ENCODE measurements around the gene ST6GAL1.
"Not testable (repeated sequence)": the region's sequence is repeated elsewhere in the genome, so short reads cannot be mapped to it uniquely, and the experiment has no call there.

The ST6GAL1 gene

DNA sequence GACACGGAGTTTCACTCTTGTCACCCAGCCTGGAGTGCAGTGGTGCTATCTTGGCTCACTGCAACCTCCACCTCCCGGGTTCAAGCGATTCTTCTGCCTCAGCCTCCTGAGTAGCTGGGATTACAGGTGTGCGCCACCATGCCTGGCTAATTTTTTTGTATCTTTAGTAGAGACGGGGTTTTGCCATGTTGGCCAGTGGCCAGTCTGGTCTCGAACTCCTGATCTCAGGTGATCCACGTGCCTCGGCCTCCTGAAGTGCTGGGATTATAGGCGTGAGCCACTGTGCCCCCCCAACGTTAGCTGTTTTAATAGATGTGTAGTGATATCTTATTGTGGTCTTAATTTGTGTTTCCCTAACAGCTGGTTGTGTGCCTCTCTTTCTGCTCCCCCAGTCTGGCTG is 40.8 kb downstream of the ST6GAL1 start:
- not testable (repeated sequence) for H3K79me2 ChIP-seq (ENCODE audit: control insufficient read depth, insufficient read depth, low read length, poor library complexity); H3K4me1 ChIP-seq (ENCODE audit: control insufficient read depth in 1 of 2, insufficient read depth in 2 of 2, low read length in 2 of 2); H3K4ac ChIP-seq (ENCODE audit: low read depth, low read length); H3K4me3 ChIP-seq (ENCODE audit: low read depth, low read length); H3K4me2 ChIP-seq (ENCODE audit: low read length); H2AK5ac ChIP-seq (ENCODE audit: low read length); H2AFZ ChIP-seq (ENCODE audit: insufficient read depth, low read length, poor library complexity); H4K8ac ChIP-seq (ENCODE audit: low read depth, low read length); H3K23ac ChIP-seq (ENCODE audit: low read length); H4K12ac ChIP-seq (ENCODE audit: low read depth, low read length); H2BK120ac ChIP-seq (ENCODE audit: insufficient read depth, low read length, poor library complexity); H3K27ac ChIP-seq (ENCODE audit: low read depth, low read length); H2BK12ac ChIP-seq (ENCODE audit: low read length); H3K36me3 ChIP-seq (ENCODE audit: control insufficient read depth in 1 of 2, insufficient read depth in 2 of 2, low read length in 2 of 2); H3K9me3 ChIP-seq (ENCODE audit: insufficient read depth, low read depth, low read length); H3K18ac ChIP-seq (ENCODE audit: low read length); H3K27me3 ChIP-seq (ENCODE audit: insufficient read depth, low read length); DNase-seq; H3K9ac ChIP-seq (ENCODE audit: low read length); H4K91ac ChIP-seq (ENCODE audit: low read depth, low read length); H3K79me1 ChIP-seq (ENCODE audit: low read length); H2BK5ac ChIP-seq (ENCODE audit: low read depth, low read length, poor library complexity); H3K14ac ChIP-seq (ENCODE audit: low read length)
- WGBS (ENCODE audit: extremely low coverage, insufficient coverage, insufficient read length), result no CpG with 5 or more reads among the region's 10 CpGs

DNA sequence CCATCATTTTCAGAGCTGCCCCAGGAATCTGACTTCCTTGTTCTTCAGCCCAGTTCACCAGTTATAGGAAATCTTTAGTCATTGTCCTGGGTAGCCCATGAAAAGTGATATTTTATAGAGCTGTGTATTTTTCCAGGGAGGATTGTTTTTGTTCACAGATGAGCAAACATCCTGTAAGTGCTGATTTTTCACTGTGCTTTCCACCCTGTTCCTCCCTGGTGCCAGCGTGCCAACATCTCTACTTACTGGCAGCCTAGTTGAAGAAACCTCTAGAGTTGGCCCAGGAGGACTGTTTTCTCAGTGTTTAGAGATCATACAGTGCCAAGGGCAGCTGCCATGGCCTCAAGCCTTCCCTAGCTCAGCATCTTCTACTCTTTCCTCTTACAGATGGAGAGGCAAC is 41.3 kb downstream of the ST6GAL1 start:
- Histone ChIP-seq H2BK5ac (ENCODE audit: low read depth, low read length, poor library complexity) (no peak overlapping the region), H2AFZ (ENCODE audit: insufficient read depth, low read length, poor library complexity) (no peak overlapping the region), H3K27ac (ENCODE audit: low read depth, low read length) (no peak overlapping the region), H3K4me3 (ENCODE audit: low read depth, low read length) (no peak overlapping the region), H4K8ac (ENCODE audit: low read depth, low read length) (no peak overlapping the region), H3K18ac (ENCODE audit: low read length) (no peak overlapping the region), H3K79me1 (ENCODE audit: low read length) (no peaks in the 10 kb centered on the region), H3K23ac (ENCODE audit: low read length) (no peak overlapping the region), H3K4me2 (ENCODE audit: low read length) (no peak overlapping the region), H2AK5ac (ENCODE audit: low read length) (no peak overlapping the region), H3K9ac (ENCODE audit: low read length) (no peak overlapping the region), H3K4ac (ENCODE audit: low read depth, low read length) (no peak overlapping the region), H3K27me3 (ENCODE audit: insufficient read depth, low read length) (no peaks in the 10 kb centered on the region), H3K79me2 (ENCODE audit: control insufficient read depth, insufficient read depth, low read length, poor library complexity) (no peaks in the 10 kb centered on the region), H2BK12ac (ENCODE audit: low read length) (no peak overlapping the region), H4K12ac (ENCODE audit: low read depth, low read length) (no peak overlapping the region), H3K14ac (ENCODE audit: low read length) (no peak overlapping the region), H3K4me1 (ENCODE audit: control insufficient read depth in 1 of 2, insufficient read depth in 2 of 2, low read length in 2 of 2) (no peaks in the 10 kb centered on the region), H2BK120ac (ENCODE audit: insufficient read depth, low read length, poor library complexity) (no peak overlapping the region), H4K91ac (ENCODE audit: low read depth, low read length) (no peak overlapping the region), H3K9me3 (ENCODE audit: insufficient read depth, low read depth, low read length) (peaks cover 3% of the 10 kb centered on the region), H3K36me3 (ENCODE audit: control insufficient read depth in 1 of 2, insufficient read depth in 2 of 2, low read length in 2 of 2) (no peaks in the 10 kb centered on the region)
- no CpG with 5 or more reads among the region's 1 CpG for WGBS (ENCODE audit: extremely low coverage, insufficient coverage, insufficient read length)
- no peak for DNase-seq

DNA sequence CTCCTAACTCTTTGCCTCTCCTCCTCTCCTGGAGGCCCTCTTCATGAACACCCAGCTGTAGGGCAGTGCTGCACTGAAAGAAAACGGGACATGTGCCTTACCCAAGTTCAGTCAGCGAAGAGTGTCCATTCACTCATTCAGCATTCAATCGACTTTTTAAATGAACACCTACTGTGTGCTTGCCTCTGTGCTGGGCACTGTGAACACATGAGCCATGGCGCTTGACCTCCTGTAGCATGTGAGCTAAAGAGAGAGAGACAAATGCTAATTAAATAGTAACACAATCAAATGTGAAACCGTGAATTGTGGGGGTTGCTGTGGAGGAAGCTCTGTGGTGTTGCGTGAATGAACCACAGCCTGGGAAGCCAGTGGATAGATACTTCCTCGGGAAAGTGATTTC is 43.4 kb downstream of the ST6GAL1 start:
- H2BK12ac ChIP-seq (ENCODE audit: low read length), result no peak overlapping the region
- H3K9me3 ChIP-seq (ENCODE audit: insufficient read depth, low read depth, low read length), result peaks cover 3% of the 10 kb centered on the region
- H3K23ac ChIP-seq (ENCODE audit: low read length), result no peak overlapping the region
- no peak overlapping the region for H3K4ac ChIP-seq (ENCODE audit: low read depth, low read length)
- no peak overlapping the region for H2AFZ ChIP-seq (ENCODE audit: insufficient read depth, low read length, poor library complexity)
- H3K9ac ChIP-seq (ENCODE audit: low read length), result no peak overlapping the region
- no peak overlapping the region for H2AK5ac ChIP-seq (ENCODE audit: low read length)
- H3K79me1 ChIP-seq (ENCODE audit: low read length), result peaks cover 4% of the 10 kb centered on the region
- H4K12ac ChIP-seq (ENCODE audit: low read depth, low read length), result no peak overlapping the region
- no peaks in the 10 kb centered on the region for H3K36me3 ChIP-seq (ENCODE audit: control insufficient read depth in 1 of 2, insufficient read depth in 2 of 2, low read length in 2 of 2)
- no peak overlapping the region for H3K4me2 ChIP-seq (ENCODE audit: low read length)
- H3K4me3 ChIP-seq (ENCODE audit: low read depth, low read length), result no peak overlapping the region
- no peak overlapping the region for H4K8ac ChIP-seq (ENCODE audit: low read depth, low read length)
- H3K18ac ChIP-seq (ENCODE audit: low read length), result no peak overlapping the region
- no peak overlapping the region for H3K27ac ChIP-seq (ENCODE audit: low read depth, low read length)
- WGBS (ENCODE audit: extremely low coverage, insufficient coverage, insufficient read length), result no CpG with 5 or more reads among the region's 7 CpGs
- DNase-seq, result no peak
- H3K4me1 ChIP-seq (ENCODE audit: control insufficient read depth in 1 of 2, insufficient read depth in 2 of 2, low read length in 2 of 2), result peaks cover 0 to 7% of the 10 kb centered on the region in 2 experiments
- no peak overlapping the region for H4K91ac ChIP-seq (ENCODE audit: low read depth, low read length)
- no peaks in the 10 kb centered on the region for H3K27me3 ChIP-seq (ENCODE audit: insufficient read depth, low read length)
- H3K14ac ChIP-seq (ENCODE audit: low read length), result no peak overlapping the region
- no peak overlapping the region for H2BK120ac ChIP-seq (ENCODE audit: insufficient read depth, low read length, poor library complexity)
- H3K79me2 ChIP-seq (ENCODE audit: control insufficient read depth, insufficient read depth, low read length, poor library complexity), result no peaks in the 10 kb centered on the region
- no peak overlapping the region for H2BK5ac ChIP-seq (ENCODE audit: low read depth, low read length, poor library complexity)

DNA sequence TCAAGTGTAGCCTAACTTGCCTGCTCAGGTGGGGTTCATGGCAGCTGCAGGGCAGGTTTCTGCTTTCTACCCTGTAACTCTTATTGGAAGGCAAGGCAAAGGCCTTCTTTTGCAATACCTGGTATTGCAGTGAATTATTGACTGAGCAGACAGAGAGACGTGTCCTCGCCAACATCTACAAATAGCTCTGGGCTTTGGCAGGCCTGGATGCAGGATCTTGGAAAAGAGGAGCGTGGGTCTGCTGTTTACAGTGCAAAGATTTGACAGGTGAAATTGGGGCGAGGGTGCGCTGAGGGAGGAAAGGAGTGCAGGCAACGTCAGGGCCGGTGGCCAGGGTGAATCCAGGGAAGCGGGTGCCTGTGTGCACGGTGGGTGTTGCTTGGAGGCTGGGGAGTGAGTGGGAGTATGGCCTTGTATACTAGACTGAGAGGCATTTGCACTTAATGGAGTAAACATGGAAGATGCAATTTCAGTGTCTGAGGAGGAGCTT is 44.5 kb downstream of the ST6GAL1 start:
- Histone ChIP-seq H3K4me2 (ENCODE audit: low read length) (no peak overlapping the region), H3K79me1 (ENCODE audit: low read length) (peaks cover 4% of the 10 kb centered on the region), H3K27me3 (ENCODE audit: insufficient read depth, low read length) (no peaks in the 10 kb centered on the region), H3K23ac (ENCODE audit: low read length) (peak overlapping the region; percentile 88), H3K79me2 (ENCODE audit: control insufficient read depth, insufficient read depth, low read length, poor library complexity) (no peaks in the 10 kb centered on the region), H3K36me3 (ENCODE audit: control insufficient read depth in 1 of 2, insufficient read depth in 2 of 2, low read length in 2 of 2) (no peaks in the 10 kb centered on the region), H4K12ac (ENCODE audit: low read depth, low read length) (no peak overlapping the region), H3K27ac (ENCODE audit: low read depth, low read length) (no peak overlapping the region), H3K9ac (ENCODE audit: low read length) (no peak overlapping the region), H2AFZ (ENCODE audit: insufficient read depth, low read length, poor library complexity) (no peak overlapping the region), H4K91ac (ENCODE audit: low read depth, low read length) (no peak overlapping the region), H3K4me1 (ENCODE audit: control insufficient read depth in 1 of 2, insufficient read depth in 2 of 2, low read length in 2 of 2) (peaks cover 0 to 10% of the 10 kb centered on the region in 2 experiments), H3K4me3 (ENCODE audit: low read depth, low read length) (no peak overlapping the region), H3K9me3 (ENCODE audit: insufficient read depth, low read depth, low read length) (peaks cover 3% of the 10 kb centered on the region), H2BK12ac (ENCODE audit: low read length) (no peak overlapping the region), H2BK120ac (ENCODE audit: insufficient read depth, low read length, poor library complexity) (no peak overlapping the region), H3K4ac (ENCODE audit: low read depth, low read length) (no peak overlapping the region), H2AK5ac (ENCODE audit: low read length) (no peak overlapping the region), H2BK5ac (ENCODE audit: low read depth, low read length, poor library complexity) (no peak overlapping the region), H4K8ac (ENCODE audit: low read depth, low read length) (no peak overlapping the region), H3K18ac (ENCODE audit: low read length) (no peak overlapping the region), H3K14ac (ENCODE audit: low read length) (no peak overlapping the region)
- no peak for DNase-seq
- no CpG with 5 or more reads among the region's 9 CpGs for WGBS (ENCODE audit: extremely low coverage, insufficient coverage, insufficient read length)
